GM12878 (cell line): ENCODE results near the gene PGF. TPM values are rescaled to one million over a fixed set of nuclear protein-coding genes. Genes with fewer than 3 reads are reported as not detected.

Experiments used
- ATAC-seq: fragments of 200-7000 bp; cut with Tn5 transposase; 3 replicates; pipeline ENCODE4 v1.9.1; 2020; ENCODE audit warnings: mild to moderate bottlenecking, moderate library complexity
- BruUV-seq: library from RNA; stranded (reverse); fragments of 400-500 nt; replicated peaks from 2 replicates; lab custom pipeline; 2021; lab: Mats Ljungman, UMichigan
- CTCF ChIA-PET: fragments of 300-600 bp; sonication (Branson Sonifier 250); formaldehyde crosslinking; extraction: SDS; loops from one replicate; lab custom pipeline; 2021; ENCODE audit warnings: inconsistent platforms; lab: Yijun Ruan, JAX
- POLR2A ChIA-PET: fragments of 350-600 bp; formaldehyde crosslinking; extraction: SDS; loops from one replicate; lab custom pipeline; 2021; ENCODE audit warnings: inconsistent platforms; lab: Charles Lee
- RAD21 ChIA-PET: fragments of 300-600 bp; sonication (Branson Sonifier 250); formaldehyde crosslinking; loops from one replicate; lab custom pipeline; 2023; ENCODE audit warnings: antibody characterized with exemption; ENCODE audit not compliant: unreplicated experiment; lab: Charles Lee
- SMC1A ChIA-PET: fragments of 300-600 bp; sonication (Branson Sonifier 250); formaldehyde crosslinking; loops from one replicate; lab custom pipeline; 2023; ENCODE audit not compliant: unreplicated experiment, uncharacterized antibody; lab: Charles Lee
- DNase-seq: peaks from one replicate; pipeline ENCODE4 v3.0.0-alpha.2; 2011; ENCODE audit warnings: low read depth, low spot score
- FAIRE-seq: peaks from 3 replicates; lab custom pipeline; 2011; peaks lifted over from hg19 to GRCh38; lab: Jason Lieb, UNC
- H2AFZ ChIP-seq: 2 replicates; pipeline ENCODE4 v1.6.0; 2011; ENCODE audit warnings: low read depth, low read length, control low read depth; ENCODE audit not compliant: control insufficient read depth
- H3K27ac ChIP-seq: 2 replicates; pipeline ENCODE4 v1.5.1; 2011; ENCODE audit warnings: control low read depth; ENCODE audit not compliant: control insufficient read depth, insufficient read depth
- H3K27me3 ChIP-seq, 2 experiments: replicated peaks in 1 of 2; 2 replicates each; pipeline versions ENCODE4 v1.6.0 to v1.6.1; 2011; ENCODE audit warnings: low read length in 1 of 2; ENCODE audit not compliant: control insufficient read depth in 2 of 2, insufficient read depth in 2 of 2
- H3K36me3 ChIP-seq, 2 experiments: 2 replicates each; pipeline ENCODE4 v1.5.1; 2011; ENCODE audit warnings: low read length in 1 of 2; ENCODE audit not compliant: control insufficient read depth in 2 of 2, insufficient read depth in 2 of 2
- H3K4me1 ChIP-seq: 2 replicates; pipeline ENCODE4 v1.6.1; 2011; ENCODE audit warnings: mild to moderate bottlenecking, low read length, moderate library complexity, mixed read lengths; ENCODE audit not compliant: control insufficient read depth, insufficient read depth
- H3K4me2 ChIP-seq: 2 replicates; pipeline ENCODE4 v1.6.0; 2011; ENCODE audit warnings: control low read depth; ENCODE audit not compliant: control insufficient read depth, insufficient read depth
- H3K4me3 ChIP-seq: fragments of 200-600 bp; sonication (generic); 2 replicates; pipeline ENCODE4 v1.5.1; 2016
- H3K79me2 ChIP-seq: 2 replicates; pipeline ENCODE4 v1.6.0; 2011; ENCODE audit warnings: low read length; ENCODE audit not compliant: control insufficient read depth, insufficient read depth
- H3K9ac ChIP-seq: 2 replicates; pipeline ENCODE4 v1.8.0; 2011; ENCODE audit warnings: low read length, control low read depth, mixed read lengths; ENCODE audit not compliant: control insufficient read depth, insufficient read depth
- H3K9me3 ChIP-seq: replicated peaks from 3 replicates; pipeline ENCODE4 v1.5.1; 2011; ENCODE audit warnings: mild to moderate bottlenecking, low read length; ENCODE audit not compliant: control insufficient read depth, insufficient read depth
- H4K20me1 ChIP-seq: 2 replicates; pipeline ENCODE4 v1.6.0; 2011; ENCODE audit not compliant: control insufficient read depth, insufficient read depth
- ATF3 ChIP-seq: IDR thresholded peaks from 2 replicates; pipeline ENCODE4 v1.6.1; 2011; ENCODE audit warnings: low read depth, mild to moderate bottlenecking, low read length, moderate library complexity, borderline replicate concordance; ENCODE audit errors: extremely low read depth
- BCL3 ChIP-seq: IDR thresholded peaks from 2 replicates; pipeline ENCODE4 v1.6.1; 2011; ENCODE audit warnings: borderline replicate concordance, low read depth, mild to moderate bottlenecking, moderate library complexity, low read length; ENCODE audit not compliant: insufficient read depth, poor library complexity, severe bottlenecking
- CTCF ChIP-seq, 3 experiments: IDR thresholded peaks in 2 of 3; conservative IDR thresholded peaks in 1 of 3; 2 replicates each; pipeline ENCODE4 v1.5.1; 2011; ENCODE audit warnings: low read depth in 3 of 3, low read length in 3 of 3, mild to moderate bottlenecking in 3 of 3, control low read depth in 2 of 3, moderate library complexity in 2 of 3, inconsistent platforms in 1 of 3, mixed read lengths in 1 of 3; ENCODE audit not compliant: control insufficient read depth in 2 of 3, insufficient read depth in 1 of 3; ENCODE audit errors: extremely low read depth in 1 of 3
- JUNB ChIP-seq: IDR thresholded peaks from 2 replicates; pipeline ENCODE4 v1.6.1; 2016; ENCODE audit warnings: antibody characterized with exemption, mild to moderate bottlenecking
- MEF2B ChIP-seq: fragments of 450-650 bp; IDR thresholded peaks from 2 replicates; pipeline ENCODE4 v1.6.1; 2018; ENCODE audit warnings: mild to moderate bottlenecking, moderate library complexity; ENCODE audit not compliant: partially characterized antibody, poor library complexity, severe bottlenecking
- MLLT1 ChIP-seq: fragments of 450-650 bp; IDR thresholded peaks from 2 replicates; pipeline ENCODE4 v1.6.1; 2016; ENCODE audit warnings: mild to moderate bottlenecking
- MTA2 ChIP-seq: fragments of 450-650 bp; IDR thresholded peaks from 2 replicates; pipeline ENCODE4 v1.6.1; 2016; ENCODE audit warnings: low read depth, mild to moderate bottlenecking, moderate library complexity
- RAD51 ChIP-seq: fragments of 450-650 bp; IDR thresholded peaks from 2 replicates; pipeline ENCODE4 v1.6.1; 2016; ENCODE audit warnings: moderate library complexity, mild to moderate bottlenecking, inconsistent platforms
- RFX5 ChIP-seq: IDR thresholded peaks from 2 replicates; pipeline ENCODE4 v1.6.1; 2011; ENCODE audit warnings: low read depth, low read length, improper control_type of control experiment
- SMAD1 ChIP-seq: fragments of 450-650 bp; IDR thresholded peaks from 2 replicates; pipeline ENCODE4 v1.6.1; 2018; ENCODE audit warnings: mild to moderate bottlenecking, low read depth; ENCODE audit not compliant: partially characterized antibody
- SREBF2 ChIP-seq: IDR thresholded peaks from 2 replicates; pipeline ENCODE4 v1.6.1; 2012; ENCODE audit warnings: mild to moderate bottlenecking, low read length
- STAT1 ChIP-seq: fragments of 450-650 bp; conservative IDR thresholded peaks from 2 replicates; pipeline ENCODE4 v1.6.1; 2014; ENCODE audit warnings: antibody characterized with exemption, mild to moderate bottlenecking
- ZBED1 ChIP-seq: IDR thresholded peaks from 2 replicates; pipeline ENCODE4 v1.6.1; 2016; ENCODE audit warnings: borderline replicate concordance
- ZNF207 ChIP-seq: fragments of 450-650 bp; IDR thresholded peaks from 2 replicates; pipeline ENCODE4 v1.6.1; 2014; ENCODE audit warnings: antibody characterized with exemption, mild to moderate bottlenecking, borderline replicate concordance
- ZNF687 ChIP-seq: fragments of 450-650 bp; IDR thresholded peaks from 2 replicates; pipeline ENCODE4 v1.6.1; 2017; ENCODE audit warnings: mild to moderate bottlenecking, moderate library complexity
- ZZZ3 ChIP-seq: IDR thresholded peaks from 2 replicates; pipeline ENCODE4 v1.6.1; 2011; ENCODE audit warnings: low read depth; ENCODE audit not compliant: control insufficient read depth, insufficient read length
- WGBS: methylation state at CpG from one replicate; pipeline ENCODE4 v1.1.6; 2016; ENCODE audit warnings: low lambda C conversion rate; ENCODE audit not compliant: insufficient replicate concordance, insufficient coverage; ENCODE audit errors: missing lambda C conversion rate; 5-methylcytosine and 5-hydroxymethylcytosine counted together
- in situ Hi-C: fragments of 300-500 bp; cut with MboI; formaldehyde crosslinking; loops from 9 replicates; pipeline ENCODE4 v1.14.3; 2018; ENCODE audit warnings: mixed read lengths
- intact Hi-C: fragments of 100-400 bp; cut with micrococcal nuclease; formaldehyde crosslinking; loops from one replicate; pipeline ENCODE4 v1.14.2; 2022; ENCODE audit not compliant: unreplicated experiment
- polyA plus RNA-seq, 11 experiments: library from polyadenylated mRNA; depleted of rRNA in 4 of 11; unstranded in 6 of 11; stranded (reverse) in 5 of 11; fragments of >200 nt; fragmentation: Nextera tagmentation in 4 of 11; fragmentation: Illumina TruSeq in 1 of 11; extraction: Ambion mirVana in 4 of 11; extraction: Trizol in 1 of 11; gene quantifications; 1 replicate in 1 of 11; 2 replicates in 10 of 11; pipeline versions ENCODE4 v1.2.1 to v1.2.3, GENCODE V29; 2011 to 2016; ENCODE audit warnings: inconsistent platforms in 2 of 11, missing spikeins in 2 of 11, low read depth in 1 of 11
- total RNA-seq, 4 experiments: library from RNA; depleted of rRNA in 3 of 4; stranded (reverse); fragments of >200 nt in 3 of 4; fragmentation: Illumina TruSeq in 1 of 4; extraction: Trizol in 1 of 4; gene quantifications; 2 replicates each; pipeline versions ENCODE4 v1.2.1 to v1.2.3, GENCODE V29; 2013 to 2021

Gene PGF
- total and polyA plus RNA-seq, 10 of the 15 experiments (the other 5 are each of a cell fraction or from before 2014, with no cell fraction given), result 0.11 to 5.5 (median 0.63) TPM

GRCh38 chr14:74936731-74937130 lies 18.7 kb downstream of the PGF start:
- H4K20me1 ChIP-seq, result no peaks in the 10 kb centered on the region
- no peaks in the 10 kb centered on the region for H3K79me2 ChIP-seq
- no peaks in the 10 kb centered on the region for H3K36me3 ChIP-seq
- ChIA-PET SMC1A (no interaction called here), RAD21 (no interaction called here), CTCF (interaction anchor here (1.0 to 1.2 kb wide), 4 partner anchors 9 to 151 kb away, joined by 3 to 5 read pairs (median 4); no protein-coding TSS in a partner anchor), POLR2A (no interaction called here)
- FAIRE-seq (no peak), DNase-seq (no peak), ATAC-seq (no peak)
- no peak overlapping the region for H3K27ac ChIP-seq
- 61% methylated on average over 8 of the region's 8 CpGs for WGBS
- H3K4me2 ChIP-seq, result no peak overlapping the region
- in situ Hi-C loops (no loop called here), intact Hi-C loops (no loop called here)
- no peak overlapping the region for H3K9ac ChIP-seq
- no peak overlapping the region for H3K4me3 ChIP-seq
- no TSS peak for BruUV-seq
- no peak overlapping the region for H2AFZ ChIP-seq
- no peaks in the 10 kb centered on the region for H3K27me3 ChIP-seq
- H3K4me1 ChIP-seq, result peaks cover 39% of the 10 kb centered on the region
- H3K9me3 ChIP-seq, result no peaks in the 10 kb centered on the region; the same call in 2 of the 3 replicates
- TF ChIP-seq MLLT1 (no peak), BCL3 (no peak), CTCF (IDR thresholded peaks at IDR 0.05 in 2 of 3, conservative IDR thresholded peaks at IDR 0.05 in 1 of 3; ENCODE audit: control insufficient read depth in 2 of 3, extremely low read depth in 1 of 3, insufficient read depth in 1 of 3, low read depth in 3 of 3, low read length in 3 of 3) (no peak), MEF2B (no peak), SREBF2 (no peak), RFX5 (no peak), ZBED1 (no peak), ZNF687 (no peak), ZZZ3 (no peak), ATF3 (no peak), ZNF207 (no peak), RAD51 (no peak), STAT1 (no peak), MTA2 (no peak), SMAD1 (no peak), JUNB (no peak)
